ENCODE measurements around the gene NPLOC4. TPM values are rescaled to one million over a fixed set of nuclear protein-coding genes. Genes with fewer than 3 reads are reported as not detected.

NPLOC4 gene
- total and polyA plus RNA-seq, 2 of the 8 experiments (the other 6 are each of a cell fraction or from before 2014, with no cell fraction given): 70.7 to 92.7 TPM

DNA sequence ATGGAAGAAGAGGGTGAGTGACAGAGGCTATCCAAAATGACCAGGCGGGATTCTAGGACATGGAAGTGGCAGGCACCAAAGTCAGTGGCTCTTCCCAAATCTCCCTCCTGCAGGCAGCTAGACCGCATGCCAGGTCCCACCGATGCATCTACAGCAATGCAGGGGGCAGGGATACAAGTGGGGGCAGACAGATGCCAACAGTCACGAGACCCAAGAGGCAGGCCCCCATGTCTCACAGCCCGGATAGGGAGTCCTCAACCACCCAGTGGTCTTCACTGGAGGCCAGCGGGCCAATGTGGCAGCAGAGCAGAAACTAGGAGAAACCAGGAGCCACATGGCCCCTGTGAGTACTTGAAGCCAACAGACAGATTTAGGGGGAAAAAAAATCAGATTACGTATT is 20.0 kb downstream of the NPLOC4 start:
- no peak overlapping the region for H2BK5ac ChIP-seq (ENCODE audit: low read depth, low read length)
- H4K20me1 ChIP-seq (replicated peaks in 1 of 2; ENCODE audit: control insufficient read depth in 1 of 2, insufficient read depth in 2 of 2, low read length in 2 of 2): peaks cover 6 to 23% of the 10 kb centered on the region in 2 experiments
- H3K56ac ChIP-seq (replicated peaks; ENCODE audit: insufficient read length, low read depth, low read length): no peak overlapping the region
- H3K36me3 ChIP-seq (ENCODE audit: control insufficient read depth in 2 of 4, insufficient read depth in 4 of 4, low read length in 3 of 4): peaks cover 27 to 59% (median 44%) of the 10 kb centered on the region in 4 experiments
- H3K18ac ChIP-seq (ENCODE audit: extremely low read depth, low read length): no peak overlapping the region
- ChIA-PET POLR2A (ENCODE audit: partially characterized antibody) (no interaction called here), CTCF (ENCODE audit: partially characterized antibody) (no interaction called here)
- no peak overlapping the region for H2BK12ac ChIP-seq (ENCODE audit: low read depth, low read length)
- 93% methylated on average over 7 of the region's 7 CpGs; no CpG with 5 or more reads in 1 of the 2 experiments for WGBS, 2 experiments (ENCODE audit: extremely low coverage in 1 of 2, insufficient coverage in 1 of 2, insufficient read length in 1 of 2, insufficient replicate concordance in 2 of 2, low coverage in 1 of 2, low lambda C conversion rate in 2 of 2, missing lambda C conversion rate in 1 of 2)
- H3K79me2 ChIP-seq (ENCODE audit: control insufficient read depth in 1 of 2, insufficient read depth in 2 of 2, low read length in 2 of 2): peaks cover 4 to 32% of the 10 kb centered on the region in 2 experiments; a peak in 3 of 4 replicates
- no peak overlapping the region for H3K4me3 ChIP-seq (ENCODE audit: extremely low read depth in 1 of 4, insufficient read depth in 2 of 4, low read depth in 3 of 4, low read length in 4 of 4)
- H2AK5ac ChIP-seq (ENCODE audit: low read depth, low read length): no peak overlapping the region
- no peak overlapping the region for H3K9ac ChIP-seq (replicated peaks in 1 of 4; ENCODE audit: extremely low read depth in 1 of 4, low read depth in 3 of 4, low read length in 3 of 4)
- H2BK120ac ChIP-seq (replicated peaks; ENCODE audit: low read depth, low read length): no peak overlapping the region
- no peak overlapping the region for H3K27ac ChIP-seq (ENCODE audit: low read depth, low read length)
- DNase-seq (ENCODE audit: low read depth in 1 of 2, low spot score in 2 of 2): no peak
- no peak overlapping the region for H4K8ac ChIP-seq (ENCODE audit: extremely low read depth, insufficient read depth, low read length)
- H3K4ac ChIP-seq (replicated peaks; ENCODE audit: insufficient read length, low read depth, low read length): no peak overlapping the region
- FAIRE-seq: no peak
- no peak overlapping the region for H2BK15ac ChIP-seq (ENCODE audit: low read length)
- H3K4me1 ChIP-seq (replicated peaks in 1 of 4; ENCODE audit: control insufficient read depth in 3 of 4, insufficient read depth in 4 of 4, low read length in 3 of 4): no peaks in the 10 kb centered on the region
- no peak overlapping the region for H2BK20ac ChIP-seq (ENCODE audit: low read length)
- TF ChIP-seq JUND (IDR thresholded peaks at IDR 0.05; ENCODE audit: low read length) (no peak), NANOG (IDR thresholded peaks at IDR 0.05; ENCODE audit: insufficient read depth, low read depth, low read length, poor library complexity, severe bottlenecking) (no peak), RBBP5 (IDR thresholded peaks at IDR 0.05; ENCODE audit: borderline replicate concordance, low read depth, low read length) (no peak), YY1 (IDR thresholded peaks at IDR 0.05; ENCODE audit: low read depth, low read length) (no peak), SIN3A (conservative IDR thresholded peaks at IDR 0.05 in 1 of 2, IDR thresholded peaks at IDR 0.05 in 1 of 2; ENCODE audit: low read depth in 1 of 2, low read length in 2 of 2) (no peak), TBP (IDR thresholded peaks at IDR 0.05; ENCODE audit: low read depth, low read length) (no peak)
- H2AFZ ChIP-seq (ENCODE audit: low read length): no peak overlapping the region
- H4K5ac ChIP-seq (ENCODE audit: insufficient read length, low read depth, low read length): no peak overlapping the region
- H3K23me2 ChIP-seq (ENCODE audit: low read depth, low read length): no peaks in the 10 kb centered on the region
- H4K91ac ChIP-seq (replicated peaks; ENCODE audit: insufficient read length, low read length): no peak overlapping the region
- H3K23ac ChIP-seq (ENCODE audit: insufficient read length): no peak overlapping the region
- no peaks in the 10 kb centered on the region for H3K27me3 ChIP-seq (replicated peaks in 1 of 4; ENCODE audit: control insufficient read depth in 3 of 4, extremely low read depth in 1 of 4, insufficient read depth in 3 of 4, low read length in 3 of 4)
- H3K79me1 ChIP-seq (ENCODE audit: low read depth, low read length): peaks cover 22% of the 10 kb centered on the region
- no peak overlapping the region for H3K14ac ChIP-seq (ENCODE audit: insufficient read length)
- H3K4me2 ChIP-seq (ENCODE audit: insufficient read depth in 1 of 2, low read depth in 2 of 2, low read length in 2 of 2): no peak overlapping the region
- no peaks in the 10 kb centered on the region; a peak in 1 of 4 replicates for H3K9me3 ChIP-seq (ENCODE audit: insufficient read depth in 2 of 2, low read depth in 1 of 2, low read length in 1 of 2)

Measured in H1 (cell line).